Activated CD8-positive, alpha-beta T cell treated with anti-CD3 and anti-CD28 coated beads, Interleukin-2, amount 10 ng/mL, durations not matched to agents 7 days and 5 days (primary cell): ENCODE results near the gene PARD6A. TPM values are rescaled to one million over a fixed set of nuclear protein-coding genes. Genes with fewer than 3 reads are reported as not detected.
"Not testable (repeated sequence)": the region's sequence is repeated elsewhere in the genome, so short reads cannot be mapped to it uniquely, and the experiment has no call there.

Source experiments
- ATAC-seq: fragments of 150-1000 bp; cut with Tn5 transposase; one replicate; pipeline ENCODE4 v1.10.0; 2021; ENCODE audit warnings: moderate library complexity
- CTCF ChIA-PET: fragments of 350-600 bp; sonication (Branson Sonifier 250); formaldehyde crosslinking; loops from one replicate; lab custom pipeline; 2021; ENCODE audit warnings: antibody characterized with exemption; lab: Charles Lee
- POLR2A ChIA-PET: fragments of 350-600 bp; sonication (Branson Sonifier 250); formaldehyde crosslinking; loops from one replicate; lab custom pipeline; 2021; ENCODE audit warnings: antibody characterized with exemption; lab: Charles Lee
- DNase-seq: peaks from one replicate; pipeline ENCODE4 v3.0.0-alpha.2; 2020
- H3K27ac Mint-ChIP-seq: one replicate; pipeline ENCODE4 v1.8.0; 2021; ENCODE audit warnings: mild to moderate bottlenecking, mixed read lengths
- H3K27me3 Mint-ChIP-seq: one replicate; pipeline ENCODE4 v1.8.0; 2021; ENCODE audit warnings: low read depth, mixed read lengths
- H3K36me3 Mint-ChIP-seq: one replicate; pipeline ENCODE4 v1.8.0; 2021; ENCODE audit warnings: low read depth, mixed read lengths
- H3K4me1 Mint-ChIP-seq: one replicate; pipeline ENCODE4 v1.8.0; 2021; ENCODE audit warnings: low read depth, mixed read lengths
- H3K4me3 Mint-ChIP-seq: one replicate; pipeline ENCODE4 v1.8.0; 2021; ENCODE audit warnings: mild to moderate bottlenecking, mixed read lengths
- H3K9me3 Mint-ChIP-seq: one replicate; pipeline ENCODE4 v1.8.0; 2022; ENCODE audit warnings: mixed read lengths; ENCODE audit not compliant: insufficient read depth
- total RNA-seq, 2 experiments: library from RNA; stranded (reverse); gene quantifications; one replicate each; pipeline ENCODE4 v1.2.3, GENCODE V29; 2021

PARD6A gene
- total RNA-seq, 2 experiments from 2014 or later, result 13.2 to 14.7 TPM

DNA sequence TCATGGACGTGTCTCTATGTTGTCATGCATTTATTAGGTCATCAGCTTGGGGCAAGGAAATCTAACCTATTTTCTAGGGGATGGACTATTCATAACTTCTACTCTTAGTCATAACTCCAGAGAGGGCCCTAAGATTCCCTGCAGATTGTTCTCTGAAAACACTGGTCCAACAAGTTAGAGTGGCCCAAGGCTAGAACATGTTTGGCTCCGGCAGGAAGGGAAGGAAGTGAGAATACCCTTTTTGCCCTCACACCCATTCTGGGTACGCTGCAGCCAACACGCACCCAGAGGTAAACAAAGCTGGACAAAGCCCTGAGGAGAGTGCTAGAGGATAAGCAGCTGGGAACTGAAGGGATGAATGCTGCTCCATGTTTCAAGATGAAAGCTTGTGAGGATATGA is 15.8 kb downstream of the PARD6A start:
- ATAC-seq (no peak), DNase-seq (no peak)
- Mint-ChIP-seq H3K4me3 (no peak overlapping the region), H3K27me3 (no peaks in the 10 kb centered on the region), H3K36me3 (no peaks in the 10 kb centered on the region), H3K9me3 (no peaks in the 10 kb centered on the region), H3K27ac (no peak overlapping the region), H3K4me1 (no peaks in the 10 kb centered on the region)
- CTCF ChIA-PET, result interaction anchor here (0.6 to 1.2 kb wide), 4 partner anchors 9 to 140 kb away, joined by 3 to 11 read pairs (median 4); partner anchors contain the start of genes C16orf86, ENKD1 and GFOD2
- POLR2A ChIA-PET, result interaction anchor here (0.7 kb wide), 1 partner anchor 16 kb away, joined by 3 read pairs; the partner anchor contains the start of gene ACD

DNA sequence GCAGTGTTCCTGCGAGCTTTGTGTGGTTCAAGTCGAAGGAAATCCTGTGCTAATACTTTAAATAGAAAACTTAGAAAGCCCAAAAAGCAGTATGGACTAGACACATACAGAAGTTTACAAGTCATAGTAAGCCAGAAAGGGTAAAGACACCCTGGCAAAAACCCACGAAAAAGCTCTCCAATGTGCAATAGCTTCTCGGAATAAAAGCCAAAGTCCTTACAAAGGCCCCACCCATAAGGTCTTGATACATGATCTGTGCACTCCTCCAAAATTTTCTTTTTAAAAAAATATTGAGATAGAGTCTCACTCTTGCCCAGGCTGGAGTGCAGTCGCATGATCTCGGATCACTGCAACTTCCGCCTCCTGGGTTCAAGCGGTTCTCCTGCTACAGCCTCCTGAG is 16.2 kb downstream of the PARD6A start:
- ATAC-seq, result no peak
- H3K9me3 Mint-ChIP-seq, result no peaks in the 10 kb centered on the region
- no peak for DNase-seq
- H3K27ac Mint-ChIP-seq, result no peak overlapping the region
- H3K27me3 Mint-ChIP-seq, result no peaks in the 10 kb centered on the region
- no peaks in the 10 kb centered on the region for H3K36me3 Mint-ChIP-seq
- ChIA-PET CTCF (interaction anchor here (0.6 to 1.2 kb wide), 4 partner anchors 9 to 140 kb away, joined by 3 to 11 read pairs (median 4); partner anchors contain the start of genes C16orf86, ENKD1 and GFOD2), POLR2A (interaction anchor here (0.7 kb wide), 1 partner anchor 17 kb away, joined by 3 read pairs; the partner anchor contains the start of gene ACD)
- H3K4me1 Mint-ChIP-seq, result no peaks in the 10 kb centered on the region
- no peak overlapping the region for H3K4me3 Mint-ChIP-seq

DNA sequence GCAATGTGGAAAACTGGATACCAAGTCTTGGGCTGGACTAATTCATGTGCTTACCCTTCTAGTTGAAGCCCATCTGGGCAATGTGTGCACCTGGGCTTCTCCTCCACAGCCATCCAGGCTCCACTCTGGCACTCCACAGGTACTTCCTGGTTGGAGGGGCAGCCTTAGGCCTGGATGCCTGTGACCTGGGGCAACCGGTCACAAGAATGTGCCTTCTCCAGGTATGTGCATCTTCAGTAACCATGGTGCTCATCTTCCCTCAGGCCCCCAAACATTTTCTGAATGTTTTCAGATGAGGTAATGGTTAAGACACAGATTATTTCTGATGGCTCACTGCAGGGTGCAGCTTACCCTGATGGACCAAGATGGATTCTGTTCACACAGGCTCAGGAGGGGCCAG is 17.0 kb downstream of the PARD6A start:
- H3K27ac Mint-ChIP-seq, result no peak overlapping the region
- POLR2A ChIA-PET, result no interaction called here
- ATAC-seq, result no peak

GRCh38 chr16:67678354-67679023 is 17.7 kb downstream of the PARD6A start:
- no peak overlapping the region for H3K4me3 Mint-ChIP-seq
- H3K9me3 Mint-ChIP-seq, result no peaks in the 10 kb centered on the region
- H3K27me3 Mint-ChIP-seq, result no peaks in the 10 kb centered on the region
- DNase-seq (no peak), ATAC-seq (no peak)
- CTCF ChIA-PET, result interaction anchor here (1.2 kb wide), 1 partner anchor 10 kb away, joined by 3 read pairs; no protein-coding TSS in a partner anchor
- H3K36me3 Mint-ChIP-seq, result peaks cover 2% of the 10 kb centered on the region
- no peaks in the 10 kb centered on the region for H3K4me1 Mint-ChIP-seq
- H3K27ac Mint-ChIP-seq, result no peak overlapping the region
- POLR2A ChIA-PET, result no interaction called here

More for the DNA sequence above, 17.0 kb downstream of the PARD6A start:
- CTCF ChIA-PET, result interaction anchor here (1.2 kb wide), 1 partner anchor 9 kb away, joined by 3 read pairs; no protein-coding TSS in a partner anchor
- Mint-ChIP-seq H3K27me3 (no peaks in the 10 kb centered on the region), H3K9me3 (no peaks in the 10 kb centered on the region), H3K4me3 (no peak overlapping the region), H3K4me1 (no peaks in the 10 kb centered on the region), H3K36me3 (no peaks in the 10 kb centered on the region)
- DNase-seq, result no peak

- Mint-ChIP-seq H3K4me3 (no peak overlapping the region), H3K27ac (no peak overlapping the region), H3K4me1 (no peaks in the 10 kb centered on the region), H3K27me3 (no peaks in the 10 kb centered on the region), H3K9me3 (no peaks in the 10 kb centered on the region), H3K36me3 (peaks cover 5% of the 10 kb centered on the region)
- ChIA-PET CTCF (interaction anchor here (1.2 to 4.6 kb wide), 3 partner anchors 10 to 204 kb away, joined by 3 to 36 read pairs (median 3); no protein-coding TSS in a partner anchor), POLR2A (interaction anchor here (0.6 to 1.0 kb wide), 2 partner anchors 39 to 142 kb away, joined by 3 to 4 read pairs; partner anchors contain the start of gene GFOD2)
- no peak for ATAC-seq
- no peak for DNase-seq
Observed at GRCh38 chr16:67679935-67680897, 19.5 kb downstream of the PARD6A start.

DNA sequence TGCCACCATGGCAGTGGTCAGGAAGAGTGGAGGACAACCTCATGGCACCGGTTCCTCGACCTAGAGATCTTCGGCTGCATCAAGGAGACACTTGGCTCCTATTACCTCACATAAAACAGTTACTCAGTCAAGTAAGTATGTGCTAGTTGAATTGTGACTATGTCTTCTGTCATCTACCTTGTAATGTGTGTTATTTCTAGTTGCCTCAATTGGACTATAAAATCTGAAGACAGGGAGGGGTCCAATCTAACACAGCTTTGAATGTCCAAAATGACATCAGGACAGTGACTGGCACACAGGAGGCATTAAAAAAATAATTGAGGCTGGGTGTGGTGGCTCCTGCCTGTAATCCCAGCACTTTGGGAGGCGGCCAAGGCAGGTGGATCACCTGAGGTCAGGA is 23.0 kb downstream of the PARD6A start:
- no peaks in the 10 kb centered on the region for H3K27me3 Mint-ChIP-seq
- POLR2A ChIA-PET, result no interaction called here

GRCh38 chr16:67685388-67686112 is 24.8 kb downstream of the PARD6A start:
- H3K9me3 Mint-ChIP-seq, result no peaks in the 10 kb centered on the region
- no peak overlapping the region for H3K4me3 Mint-ChIP-seq
- H3K27me3 Mint-ChIP-seq, result no peaks in the 10 kb centered on the region
- no peak for DNase-seq
- ChIA-PET CTCF (interaction anchor here (0.7 to 4.6 kb wide), 2 partner anchors 15 to 1282 kb away, joined by 3 to 36 read pairs; no protein-coding TSS in a partner anchor), POLR2A (interaction anchor here (0.6 kb wide), 1 partner anchor 469 kb away, joined by 4 read pairs; no protein-coding TSS in a partner anchor)
- no peak for ATAC-seq
- no peak overlapping the region for H3K27ac Mint-ChIP-seq
- H3K4me1 Mint-ChIP-seq, result no peaks in the 10 kb centered on the region
- H3K36me3 Mint-ChIP-seq, result peaks cover 11% of the 10 kb centered on the region

More for the DNA sequence above, 23.0 kb downstream of the PARD6A start:
- peaks cover 7% of the 10 kb centered on the region for H3K36me3 Mint-ChIP-seq
- H3K4me1 Mint-ChIP-seq, result no peaks in the 10 kb centered on the region
- DNase-seq (no peak), ATAC-seq (no peak)
- CTCF ChIA-PET, result interaction anchor here (1.3 to 4.6 kb wide), 3 partner anchors 13 to 163 kb away, joined by 5 to 36 read pairs (median 6); no protein-coding TSS in a partner anchor
- no peak overlapping the region for H3K4me3 Mint-ChIP-seq
- H3K27ac Mint-ChIP-seq, result no peak overlapping the region
- H3K9me3 Mint-ChIP-seq, result no peaks in the 10 kb centered on the region

DNA sequence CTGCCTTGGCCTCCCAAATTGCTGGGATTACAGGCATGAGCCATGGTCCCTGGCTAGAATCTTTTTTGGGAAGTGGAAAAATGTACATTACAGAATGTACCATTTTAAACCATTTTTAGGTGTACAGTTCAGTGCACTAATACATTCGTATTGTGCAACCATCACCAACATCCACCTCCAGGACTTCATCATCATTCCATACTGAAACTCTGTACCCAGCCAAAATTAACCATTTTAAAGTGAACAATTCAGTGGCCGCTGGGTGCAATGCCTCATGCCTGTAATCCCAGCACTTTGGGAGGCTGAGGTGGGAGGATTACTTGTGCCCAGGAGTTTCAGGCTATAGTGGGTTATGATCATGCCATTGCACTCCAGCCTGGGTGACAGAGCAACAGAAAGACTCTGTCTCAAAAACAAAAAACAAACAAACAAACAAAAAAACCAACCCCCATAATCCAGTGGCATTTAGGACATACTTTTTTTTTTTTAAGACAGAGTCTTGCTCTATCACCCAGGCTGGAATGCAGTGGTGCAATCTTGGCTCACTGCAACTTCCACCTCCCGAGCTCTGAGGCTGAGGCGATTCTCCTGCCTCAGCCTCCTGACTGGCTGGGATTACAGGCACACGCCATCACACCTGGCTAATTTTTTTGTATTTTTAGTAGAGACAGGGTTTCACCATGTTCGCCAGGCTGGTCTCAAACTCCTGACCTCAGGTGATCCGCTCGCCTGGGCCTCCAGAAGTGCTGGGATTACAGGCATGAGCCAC is 32.9 kb downstream of the PARD6A start:
- not testable (repeated sequence) for H3K27me3 Mint-ChIP-seq, H3K36me3 Mint-ChIP-seq, H3K4me3 Mint-ChIP-seq, H3K27ac Mint-ChIP-seq, ATAC-seq, H3K9me3 Mint-ChIP-seq, DNase-seq, H3K4me1 Mint-ChIP-seq
- ChIA-PET POLR2A (interaction anchor here (0.7 kb wide), 1 partner anchor 82 kb away, joined by 4 read pairs; no protein-coding TSS in a partner anchor), CTCF (interaction anchor here (1.0 kb wide), 1 partner anchor 17 kb away, joined by 3 read pairs; no protein-coding TSS in a partner anchor)

- DNase-seq (no peak), ATAC-seq (no peak)
- POLR2A ChIA-PET, result no interaction called here
- H3K9me3 Mint-ChIP-seq, result no peaks in the 10 kb centered on the region
- peaks cover 5% of the 10 kb centered on the region for H3K4me1 Mint-ChIP-seq
- H3K27me3 Mint-ChIP-seq, result no peaks in the 10 kb centered on the region
- H3K36me3 Mint-ChIP-seq, result peaks cover 6% of the 10 kb centered on the region
- no peak overlapping the region for H3K4me3 Mint-ChIP-seq
- H3K27ac Mint-ChIP-seq, result no peak overlapping the region
- CTCF ChIA-PET, result interaction anchor here (1.3 kb wide), 1 partner anchor 122 kb away, joined by 3 read pairs; no protein-coding TSS in a partner anchor
Observed at GRCh38 chr16:67694611-67695010, 33.9 kb downstream of the PARD6A start.
